T47D (cell line): ENCODE measurements around the gene SATB2.

Experiments
- DNase-seq, 2 experiments: peaks; one replicate each; pipeline versions ENCODE4 v3.0.0 to v3.0.0-alpha.2; 2011 to 2012; ENCODE audit warnings: low read depth in 1 of 2, low spot score in 1 of 2
- JUND ChIP-seq: IDR thresholded peaks from 2 replicates; pipeline ENCODE4 v1.6.1; 2012; ENCODE audit warnings: low read depth
- in situ Hi-C: cut with HindIII; loops from 2 replicates; pipeline ENCODE4 v1.10.0; 2016; ENCODE audit warnings: low sequenced_read_pairs, low pct_unique_long_range_greater_than_20kb

SATB2 gene

GRCh38 chr2:199462956-199463692 lies 5.4 kb upstream of the SATB2 start:
- no peak for TF ChIP-seq JUND
- in situ Hi-C loops = no loop called here
- peak; percentile 76 to 92 for DNase-seq

GRCh38 chr2:199462347-199462955 lies 4.7 kb upstream of the SATB2 start:
- TF ChIP-seq JUND = no peak
- in situ Hi-C loops = no loop called here
- DNase-seq = no peak

- in situ Hi-C loops = no loop called here
- no peak for DNase-seq
- TF ChIP-seq JUND = no peak
Measured at GRCh38 chr2:199461711-199462346, 4.1 kb upstream of the SATB2 start.

- no peak for TF ChIP-seq JUND
- no peak for DNase-seq
- in situ Hi-C loops = no loop called here
Measured at GRCh38 chr2:199460846-199461710, 3.3 kb upstream of the SATB2 start.

- DNase-seq = no peak
- in situ Hi-C loops = no loop called here
- no peak for TF ChIP-seq JUND
Measured at GRCh38 chr2:199460101-199460671, 2.4 kb upstream of the SATB2 start.

- TF ChIP-seq JUND = no peak
- in situ Hi-C loops = no loop called here
- peak; percentile 73 to 90 for DNase-seq
Measured at GRCh38 chr2:199459286-199460100, 1.8 kb upstream of the SATB2 start.

- DNase-seq = no peak
- TF ChIP-seq JUND = no peak
- in situ Hi-C loops = no loop called here
Measured at GRCh38 chr2:199458806-199459285, 1.1 kb upstream of the SATB2 start.

GRCh38 chr2:199458009-199458805 lies 468 bp upstream of the SATB2 start:
- TF ChIP-seq JUND = no peak
- in situ Hi-C loops = no loop called here
- peak in 1 of 2 experiments; percentile 31 for DNase-seq

GRCh38 chr2:199456383-199457146 lies 1.2 kb downstream of the SATB2 start:
- no peak for DNase-seq
- TF ChIP-seq JUND = no peak
- in situ Hi-C loops = no loop called here
